Stimulated activated CD8-positive, alpha-beta memory T cell treated with anti-CD3 and anti-CD28 coated beads, Interleukin-12 subunit alpha, Interleukin-12 subunit beta, amount 100 ng/mL, for 24 hours (primary cell): Measurements from ENCODE around the gene EFCAB14.
A peak's percentile ranks its signal among the peaks of the same experiment; 100 is the strongest.
"Not testable (repeated sequence)": the region's sequence is repeated elsewhere in the genome, so short reads cannot be mapped to it uniquely, and the experiment has no call there.

Source experiments
- DNase-seq: peaks from one replicate; pipeline ENCODE4 v3.0.0-alpha.2; 2020; ENCODE audit errors: extremely low read depth

EFCAB14 gene

GRCh38 chr1:46718727-46719622 lies at the start of gene EFCAB14:
TSS of gene EFCAB14 (minus strand) at chr1:46719114. CDS start at chr1:46718087, 1,027 bp downstream.
- DNase-seq = peak; percentile 96

GRCh38 chr1:46768445-46768844 lies 49.5 kb upstream of the EFCAB14 start:
- no peak for DNase-seq

- DNase-seq = no peak
Measured at GRCh38 chr1:46767649-46768282, 48.9 kb upstream of the EFCAB14 start.

- no peak for DNase-seq
Measured at GRCh38 chr1:46764402-46764801, 45.5 kb upstream of the EFCAB14 start.

- DNase-seq = no peak
Measured at GRCh38 chr1:46761740-46762139, 42.8 kb upstream of the EFCAB14 start.

GRCh38 chr1:46760558-46761166 lies 41.7 kb upstream of the EFCAB14 start:
- no peak for DNase-seq

GRCh38 chr1:46757956-46758528 lies 39.1 kb upstream of the EFCAB14 start:
- no peak for DNase-seq

- DNase-seq = no peak
Measured at GRCh38 chr1:46757247-46757955, 38.5 kb upstream of the EFCAB14 start.

GRCh38 chr1:46755121-46755520 lies 36.2 kb upstream of the EFCAB14 start:
- no peak for DNase-seq

- not testable (repeated sequence) for DNase-seq
Measured at GRCh38 chr1:46754707-46755106, 35.8 kb upstream of the EFCAB14 start.

- DNase-seq = no peak
Measured at GRCh38 chr1:46753985-46754384, 35.1 kb upstream of the EFCAB14 start.

GRCh38 chr1:46749921-46750404 lies 31.0 kb upstream of the EFCAB14 start:
- DNase-seq = no peak

GRCh38 chr1:46749404-46749803 lies 30.5 kb upstream of the EFCAB14 start:
- no peak for DNase-seq

- no peak for DNase-seq
Measured at GRCh38 chr1:46747683-46748288, 28.9 kb upstream of the EFCAB14 start.

GRCh38 chr1:46742069-46742468 lies 23.2 kb upstream of the EFCAB14 start:
- DNase-seq = no peak

- no peak for DNase-seq
Measured at GRCh38 chr1:46735708-46736324, 16.9 kb upstream of the EFCAB14 start.

- not testable (repeated sequence) for DNase-seq
Measured at GRCh38 chr1:46728327-46728873, 9.5 kb upstream of the EFCAB14 start.

GRCh38 chr1:46725736-46726108 lies 6.8 kb upstream of the EFCAB14 start:
- DNase-seq = no peak

- DNase-seq = no peak
Measured at GRCh38 chr1:46724991-46725735, 6.2 kb upstream of the EFCAB14 start.

GRCh38 chr1:46723901-46724300 lies 5.0 kb upstream of the EFCAB14 start:
- no peak for DNase-seq
